ENCODE data around the gene TENT5C. TPM values are rescaled to one million over a fixed set of nuclear protein-coding genes. Genes with fewer than 3 reads are reported as not detected.

The TENT5C gene
- total RNA-seq, 1 experiment from 2014 or later: not detected

GRCh38 chr1:117590273-117590925, 15.4 kb upstream of the TENT5C start:
- POLR2A ChIA-PET: no interaction called here
- no peaks in the 10 kb centered on the region for H3K36me3 Mint-ChIP-seq (ENCODE audit: insufficient read depth, unreplicated experiment)
- no TSS peak for BruUV-seq (replicated peaks)
- H3K27ac Mint-ChIP-seq (ENCODE audit: low read depth, unreplicated experiment): no peak overlapping the region
- intact Hi-C loops (cut with micrococcal nuclease): no loop called here
- H3K9me3 Mint-ChIP-seq (ENCODE audit: unreplicated experiment): no peaks in the 10 kb centered on the region
- DNase-seq (ENCODE audit: unreplicated experiment): no peak
- CTCF ChIA-PET: interaction anchor here (0.7 to 2.0 kb wide), 3 partner anchors 14 to 164 kb away, joined by 3 to 6 read pairs (median 3); partner anchors contain the start of gene TENT5C
- no peaks in the 10 kb centered on the region for H3K4me1 Mint-ChIP-seq (ENCODE audit: insufficient read depth, unreplicated experiment)
- TF ChIP-seq CTCF (IDR thresholded peaks at IDR 0.05; ENCODE audit: unreplicated experiment): no peak
- no peaks in the 10 kb centered on the region for H3K27me3 Mint-ChIP-seq (ENCODE audit: insufficient read depth, unreplicated experiment)
- no peak overlapping the region for H3K4me3 Mint-ChIP-seq (ENCODE audit: unreplicated experiment)

GRCh38 chr1:117591252-117591651, 14.6 kb upstream of the TENT5C start:
- no peak for TF ChIP-seq CTCF (IDR thresholded peaks at IDR 0.05; ENCODE audit: unreplicated experiment)
- no peaks in the 10 kb centered on the region for H3K36me3 Mint-ChIP-seq (ENCODE audit: insufficient read depth, unreplicated experiment)
- ChIA-PET POLR2A (interaction anchor here (0.6 kb wide), 1 partner anchor 78 kb away, joined by 3 read pairs; no protein-coding TSS in a partner anchor), CTCF (interaction anchor here (0.6 to 2.0 kb wide), 4 partner anchors 15 to 163 kb away, joined by 3 to 6 read pairs (median 3); partner anchors contain the start of gene TENT5C)
- H3K4me3 Mint-ChIP-seq (ENCODE audit: unreplicated experiment): no peak overlapping the region
- no peaks in the 10 kb centered on the region for H3K27me3 Mint-ChIP-seq (ENCODE audit: insufficient read depth, unreplicated experiment)
- no peaks in the 10 kb centered on the region for H3K9me3 Mint-ChIP-seq (ENCODE audit: unreplicated experiment)
- H3K4me1 Mint-ChIP-seq (ENCODE audit: insufficient read depth, unreplicated experiment): no peaks in the 10 kb centered on the region
- no peak overlapping the region for H3K27ac Mint-ChIP-seq (ENCODE audit: low read depth, unreplicated experiment)
- intact Hi-C loops (cut with micrococcal nuclease): no loop called here
- BruUV-seq (replicated peaks): no TSS peak
- DNase-seq (ENCODE audit: unreplicated experiment): no peak

- ChIA-PET CTCF (no interaction called here), POLR2A (no interaction called here)
- Mint-ChIP-seq H3K9me3 (ENCODE audit: unreplicated experiment) (no peaks in the 10 kb centered on the region), H3K4me3 (ENCODE audit: unreplicated experiment) (no peak overlapping the region), H3K27me3 (ENCODE audit: insufficient read depth, unreplicated experiment) (no peaks in the 10 kb centered on the region), H3K4me1 (ENCODE audit: insufficient read depth, unreplicated experiment) (no peaks in the 10 kb centered on the region), H3K36me3 (ENCODE audit: insufficient read depth, unreplicated experiment) (no peaks in the 10 kb centered on the region), H3K27ac (ENCODE audit: low read depth, unreplicated experiment) (no peak overlapping the region)
- intact Hi-C loops (cut with micrococcal nuclease): no loop called here
- DNase-seq (ENCODE audit: unreplicated experiment): no peak
- BruUV-seq (replicated peaks): no TSS peak
- TF ChIP-seq CTCF (IDR thresholded peaks at IDR 0.05; ENCODE audit: unreplicated experiment): no peak
Measured at GRCh38 chr1:117592155-117592554, 13.7 kb upstream of the TENT5C start.

GRCh38 chr1:117594261-117594990, 11.4 kb upstream of the TENT5C start:
- no TSS peak for BruUV-seq (replicated peaks)
- POLR2A ChIA-PET: no interaction called here
- CTCF ChIA-PET: interaction anchor here (0.5 to 0.8 kb wide), 2 partner anchors 49 to 160 kb away, joined by 3 to 4 read pairs; no protein-coding TSS in a partner anchor
- Mint-ChIP-seq H3K36me3 (ENCODE audit: insufficient read depth, unreplicated experiment) (no peaks in the 10 kb centered on the region), H3K4me3 (ENCODE audit: unreplicated experiment) (no peak overlapping the region), H3K27ac (ENCODE audit: low read depth, unreplicated experiment) (no peak overlapping the region), H3K9me3 (ENCODE audit: unreplicated experiment) (no peaks in the 10 kb centered on the region), H3K4me1 (ENCODE audit: insufficient read depth, unreplicated experiment) (no peaks in the 10 kb centered on the region), H3K27me3 (ENCODE audit: insufficient read depth, unreplicated experiment) (no peaks in the 10 kb centered on the region)
- no peak for DNase-seq (ENCODE audit: unreplicated experiment)
- no peak for TF ChIP-seq CTCF (IDR thresholded peaks at IDR 0.05; ENCODE audit: unreplicated experiment)
- intact Hi-C loops (cut with micrococcal nuclease): no loop called here
